GM12875 (cell line): Measurements from ENCODE around the gene MIF.
"Not testable (repeated sequence)": the region's sequence is repeated elsewhere in the genome, so short reads cannot be mapped to it uniquely, and the experiment has no call there.

Experiments
- H3K4me3 ChIP-seq: one replicate; pipeline ENCODE4 v1.5.1; 2011; ENCODE audit warnings: low read depth, low read length, control low read depth
- CTCF ChIP-seq: IDR thresholded peaks from 2 replicates; pipeline ENCODE4 v1.5.1; 2011; ENCODE audit warnings: low read depth, mild to moderate bottlenecking, control low read depth, inconsistent platforms, low read length, moderate library complexity, borderline replicate concordance; ENCODE audit not compliant: insufficient read depth

The MIF gene

DNA sequence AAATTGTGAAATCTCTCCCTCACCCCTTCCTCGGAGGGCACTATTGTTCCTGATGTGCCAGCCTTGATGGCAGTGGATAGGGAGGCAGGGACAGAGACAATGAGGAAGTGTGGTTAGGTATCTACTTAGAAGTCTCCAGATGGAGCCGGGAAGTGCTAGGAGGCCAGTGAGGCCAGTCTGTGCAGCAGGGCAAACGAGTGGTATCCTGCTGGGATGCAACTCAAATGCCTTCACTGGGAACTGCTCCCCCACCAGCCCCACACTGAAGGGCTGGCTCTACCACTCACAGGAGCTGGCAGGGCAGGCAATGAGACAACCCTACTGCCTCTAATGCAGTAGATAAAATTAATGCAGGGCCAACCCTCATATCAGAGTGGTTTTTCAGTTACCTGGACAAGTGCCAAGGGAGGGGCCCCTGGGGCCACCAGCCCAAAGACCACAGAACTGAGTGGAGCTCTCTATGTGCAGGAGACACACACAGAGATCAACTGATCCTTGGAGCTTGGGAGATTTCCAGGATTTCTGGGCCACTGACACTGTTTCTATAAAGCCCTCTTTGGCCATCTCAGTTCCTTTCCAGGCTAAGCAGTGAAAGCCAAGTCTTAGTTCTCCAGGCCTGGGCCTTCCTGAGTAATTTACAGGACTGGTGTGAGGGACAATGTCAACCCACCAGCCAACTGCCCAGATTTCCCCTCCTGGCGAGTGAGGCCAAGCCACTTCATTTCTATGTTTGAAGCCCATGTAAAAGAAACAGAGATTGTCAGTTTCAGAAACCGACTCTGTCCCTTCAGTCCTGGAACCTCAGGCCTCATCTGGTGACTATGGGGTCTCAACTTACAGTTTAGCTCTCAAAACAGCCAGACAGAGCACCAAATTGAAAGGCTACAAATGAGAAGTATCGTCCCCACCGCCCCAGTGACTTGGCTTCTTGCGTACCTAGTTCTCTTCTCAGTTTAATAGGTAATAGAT lies 4.1 kb downstream of the MIF start:
- TF ChIP-seq CTCF = no peak
- H3K4me3 ChIP-seq = no peak overlapping the region

- TF ChIP-seq CTCF = no peak
- H3K4me3 ChIP-seq = no peak overlapping the region
These were observed 5.0 kb downstream of the MIF start for GRCh38 chr22:23899042-23899745.

DNA sequence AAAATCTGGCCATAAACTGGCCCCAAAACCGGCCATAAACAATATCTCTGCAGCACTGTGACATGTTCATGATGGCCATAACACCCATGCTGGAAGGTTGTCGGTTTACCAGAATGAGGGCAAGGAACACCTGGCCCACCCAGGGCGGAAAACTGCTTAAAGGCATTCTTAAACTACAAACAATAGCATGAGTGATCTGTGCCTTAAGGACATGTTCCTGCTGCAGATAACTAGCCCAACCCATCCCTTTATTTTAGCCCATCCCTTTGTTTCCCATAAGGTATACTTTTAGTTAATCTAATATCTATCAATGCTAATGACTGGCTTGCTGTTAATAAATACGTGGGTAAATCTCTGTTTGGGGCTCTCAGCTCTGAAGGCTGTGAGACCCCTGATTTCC lies 6.0 kb downstream of the MIF start:
- not testable (repeated sequence) for H3K4me3 ChIP-seq

DNA sequence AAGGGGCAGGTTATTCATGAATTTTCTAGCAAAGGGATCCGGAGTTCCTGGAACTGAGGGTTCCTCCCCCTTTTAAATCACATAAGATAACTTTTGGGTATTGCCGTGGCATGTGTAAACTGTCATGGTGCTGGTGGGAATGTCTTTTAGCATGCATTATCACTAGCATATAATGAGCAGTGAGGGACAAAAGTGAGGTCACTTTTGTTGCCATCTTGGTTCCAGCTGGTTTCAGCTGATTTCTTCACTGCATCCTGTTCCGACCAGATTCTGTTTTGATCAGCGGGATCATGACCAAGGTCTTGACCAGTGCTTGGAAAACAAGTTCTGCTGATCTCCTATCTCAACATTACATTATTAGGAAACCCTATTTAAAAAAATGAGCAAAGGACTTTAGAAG lies 7.4 kb downstream of the MIF start:
- H3K4me3 ChIP-seq = no peak overlapping the region
- TF ChIP-seq CTCF = no peak

- TF ChIP-seq CTCF = no peak
- no peak overlapping the region for H3K4me3 ChIP-seq
These were observed 9.3 kb downstream of the MIF start for GRCh38 chr22:23903328-23903971.

GRCh38 chr22:23904573-23905254 lies 10.5 kb downstream of the MIF start:
- H3K4me3 ChIP-seq = no peak overlapping the region
- TF ChIP-seq CTCF = no peak

DNA sequence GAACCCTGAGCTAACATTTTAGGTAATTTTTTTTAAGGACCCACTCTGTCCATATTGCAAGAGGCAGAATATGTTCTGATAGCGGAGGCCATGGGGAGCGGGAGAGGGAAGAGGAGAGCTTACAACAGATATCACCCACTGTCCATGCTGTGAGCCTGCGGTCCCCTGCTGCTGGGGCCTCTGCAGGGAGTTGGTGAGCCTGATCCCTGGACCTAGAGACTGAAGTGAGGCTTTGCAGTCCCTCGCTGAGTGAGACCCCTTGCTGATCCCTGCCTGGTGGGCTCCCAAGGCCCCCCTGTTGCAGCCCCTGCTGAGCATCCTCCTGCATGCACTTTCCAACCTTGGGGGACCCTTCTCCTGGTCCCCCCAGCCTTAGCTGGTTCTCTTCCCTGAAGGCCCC lies 12.5 kb downstream of the MIF start:
- no peak for TF ChIP-seq CTCF
- H3K4me3 ChIP-seq = no peak overlapping the region

DNA sequence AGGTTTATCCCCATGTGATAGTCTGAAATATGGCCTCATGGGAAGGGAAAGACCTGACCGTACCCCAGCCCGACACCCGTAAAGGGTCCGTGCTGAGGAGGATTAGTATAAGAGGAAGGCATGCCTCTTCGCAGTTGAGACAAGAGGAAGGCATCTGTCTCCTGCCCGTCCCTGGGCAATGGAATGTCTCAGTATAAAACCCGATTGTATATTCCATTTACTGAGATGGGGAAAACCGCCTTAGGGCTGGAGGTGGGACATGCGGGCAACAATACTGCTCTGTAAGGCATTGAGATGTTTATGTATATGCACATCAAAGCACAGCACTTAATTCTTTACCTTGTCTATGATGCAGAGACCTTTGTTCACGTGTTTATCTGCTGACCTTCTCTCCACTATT lies 13.2 kb downstream of the MIF start:
- H3K4me3 ChIP-seq = not testable (repeated sequence)
